ENCODE results near the gene HLF.
"Not testable (repeated sequence)": the region's sequence is repeated elsewhere in the genome, so short reads cannot be mapped to it uniquely, and the experiment has no call there.

HLF gene

GRCh38 chr17:55326030-55326429, 61.3 kb downstream of the HLF start:
- TF ChIP-seq SPI1 (IDR thresholded peaks at IDR 0.05; ENCODE audit: borderline replicate concordance, low read depth) (no peak), POLR2AphosphoS5 (IDR thresholded peaks at IDR 0.05; ENCODE audit: low read depth) (no peak), GABPA (IDR thresholded peaks at IDR 0.05; ENCODE audit: low read depth) (no peak), REST (IDR thresholded peaks at IDR 0.05; ENCODE audit: insufficient replicate concordance, low read depth) (no peak)

GRCh38 chr17:55327225-55328088, 62.7 kb downstream of the HLF start:
- Histone ChIP-seq H3K4me3 (replicated peaks; ENCODE audit: insufficient read depth, low read length) (no peak overlapping the region), H3K27me3 (ENCODE audit: insufficient read depth, poor library complexity, severe bottlenecking) (no peaks in the 10 kb centered on the region), H3K27ac (replicated peaks) (no peak overlapping the region)
- no peak for TF ChIP-seq SPI1 (IDR thresholded peaks at IDR 0.05; ENCODE audit: borderline replicate concordance, low read depth)
- TF ChIP-seq CTCF (IDR thresholded peaks at IDR 0.05; ENCODE audit: insufficient read depth, low read length), result no peak
- TF ChIP-seq GABPA (IDR thresholded peaks at IDR 0.05; ENCODE audit: low read depth), result no peak
- no peak for TF ChIP-seq REST (IDR thresholded peaks at IDR 0.05; ENCODE audit: insufficient replicate concordance, low read depth)
- no peak for DNase-seq (ENCODE audit: low read depth in 1 of 2, low spot score in 1 of 2)

More at GRCh38 chr17:55326030-55326429, 61.3 kb downstream of the HLF start:
- Histone ChIP-seq H3K27me3 (ENCODE audit: insufficient read depth, poor library complexity, severe bottlenecking) (no peaks in the 10 kb centered on the region), H3K4me3 (replicated peaks; ENCODE audit: insufficient read depth, low read length) (no peak overlapping the region), H3K27ac (replicated peaks) (no peak overlapping the region)
- DNase-seq (ENCODE audit: low read depth in 1 of 2, low spot score in 1 of 2), result no peak

- not testable (repeated sequence) for H3K27me3 ChIP-seq (ENCODE audit: insufficient read depth, poor library complexity, severe bottlenecking); H3K4me3 ChIP-seq (replicated peaks; ENCODE audit: insufficient read depth, low read length); DNase-seq (ENCODE audit: low read depth in 1 of 2, low spot score in 1 of 2); H3K27ac ChIP-seq (replicated peaks)
Observed at GRCh38 chr17:55328514-55328913, 63.8 kb downstream of the HLF start.

GRCh38 chr17:55330344-55330933, 65.7 kb downstream of the HLF start:
- no peak overlapping the region for H3K4me3 ChIP-seq (replicated peaks; ENCODE audit: insufficient read depth, low read length)
- no peak overlapping the region for H3K27ac ChIP-seq (replicated peaks)
- DNase-seq (ENCODE audit: low read depth in 1 of 2, low spot score in 1 of 2), result no peak
- H3K27me3 ChIP-seq (ENCODE audit: insufficient read depth, poor library complexity, severe bottlenecking), result no peaks in the 10 kb centered on the region
- TF ChIP-seq GABPA (IDR thresholded peaks at IDR 0.05; ENCODE audit: low read depth), result no peak
- TF ChIP-seq SPI1 (IDR thresholded peaks at IDR 0.05; ENCODE audit: borderline replicate concordance, low read depth), result no peak
- no peak for TF ChIP-seq POLR2AphosphoS5 (IDR thresholded peaks at IDR 0.05; ENCODE audit: low read depth)
- no peak for TF ChIP-seq REST (IDR thresholded peaks at IDR 0.05; ENCODE audit: insufficient replicate concordance, low read depth)
- no peak for TF ChIP-seq CTCF (IDR thresholded peaks at IDR 0.05; ENCODE audit: insufficient read depth, low read length)
